GM18907 (cell line): ENCODE measurements around the gene CCND3.

Source experiments
- ATAC-seq: cut with Tn5 transposase; IDR thresholded peaks from one replicate; pipeline ENCODE4 v1.9.1; 2021; ENCODE audit warnings: mild to moderate bottlenecking, moderate library complexity; ENCODE audit not compliant: unreplicated experiment

Gene CCND3

DNA sequence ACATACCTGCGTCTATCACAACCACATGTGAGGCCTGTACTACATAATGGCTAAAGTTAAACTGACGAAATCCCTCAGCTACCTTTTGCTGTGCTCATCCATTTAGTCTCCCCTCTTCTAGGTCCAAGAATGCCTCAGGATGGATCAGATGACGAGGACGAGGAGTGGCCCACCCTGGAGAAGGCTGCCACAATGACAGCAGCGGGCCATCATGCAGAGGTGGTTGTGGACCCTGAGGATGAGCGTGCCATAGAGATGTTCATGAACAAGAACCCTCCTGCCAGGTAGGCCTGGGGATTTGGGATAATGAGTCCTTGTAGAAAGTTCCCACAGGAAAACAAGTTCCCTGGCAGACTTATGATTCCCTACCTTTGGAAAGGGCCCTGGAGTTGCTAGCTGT is 14.4 kb downstream of the CCND3 start:
- ATAC-seq: no peak

DNA sequence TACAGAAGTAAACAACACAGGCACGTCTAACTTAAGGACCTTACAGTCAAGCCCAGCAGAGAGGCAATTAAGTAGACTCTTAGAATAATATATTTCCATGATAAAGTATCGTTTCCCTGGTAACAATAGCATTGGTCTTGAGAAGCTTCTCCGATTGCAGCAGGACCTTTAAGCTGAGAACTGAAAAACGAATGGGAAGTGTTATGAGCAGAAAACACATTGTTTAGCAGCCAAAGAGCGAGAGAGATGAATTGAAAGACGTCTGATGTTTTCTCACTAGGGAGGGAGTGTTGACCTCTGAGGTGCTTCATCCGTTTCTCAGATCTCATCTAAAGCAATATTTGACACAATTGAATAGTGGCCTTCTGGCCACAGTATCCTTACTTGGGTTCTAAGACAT is 19.5 kb downstream of the CCND3 start:
- ATAC-seq: no peak

DNA sequence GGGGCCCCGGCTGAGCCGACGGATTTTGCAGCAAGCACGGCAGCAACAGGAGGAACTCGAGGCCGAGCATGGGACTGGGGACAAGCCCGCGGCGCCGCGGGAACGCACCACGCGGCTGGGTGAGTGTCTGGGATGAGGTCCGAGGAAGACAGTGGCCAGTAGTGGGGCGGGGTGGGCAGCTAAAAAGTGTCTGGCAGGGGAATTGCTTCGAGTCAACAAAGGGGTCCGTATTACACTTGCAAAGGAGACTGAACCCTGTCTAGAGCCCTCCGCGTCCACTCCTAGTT is 20.0 kb downstream of the CCND3 start:
- ATAC-seq: peak; percentile 12

DNA sequence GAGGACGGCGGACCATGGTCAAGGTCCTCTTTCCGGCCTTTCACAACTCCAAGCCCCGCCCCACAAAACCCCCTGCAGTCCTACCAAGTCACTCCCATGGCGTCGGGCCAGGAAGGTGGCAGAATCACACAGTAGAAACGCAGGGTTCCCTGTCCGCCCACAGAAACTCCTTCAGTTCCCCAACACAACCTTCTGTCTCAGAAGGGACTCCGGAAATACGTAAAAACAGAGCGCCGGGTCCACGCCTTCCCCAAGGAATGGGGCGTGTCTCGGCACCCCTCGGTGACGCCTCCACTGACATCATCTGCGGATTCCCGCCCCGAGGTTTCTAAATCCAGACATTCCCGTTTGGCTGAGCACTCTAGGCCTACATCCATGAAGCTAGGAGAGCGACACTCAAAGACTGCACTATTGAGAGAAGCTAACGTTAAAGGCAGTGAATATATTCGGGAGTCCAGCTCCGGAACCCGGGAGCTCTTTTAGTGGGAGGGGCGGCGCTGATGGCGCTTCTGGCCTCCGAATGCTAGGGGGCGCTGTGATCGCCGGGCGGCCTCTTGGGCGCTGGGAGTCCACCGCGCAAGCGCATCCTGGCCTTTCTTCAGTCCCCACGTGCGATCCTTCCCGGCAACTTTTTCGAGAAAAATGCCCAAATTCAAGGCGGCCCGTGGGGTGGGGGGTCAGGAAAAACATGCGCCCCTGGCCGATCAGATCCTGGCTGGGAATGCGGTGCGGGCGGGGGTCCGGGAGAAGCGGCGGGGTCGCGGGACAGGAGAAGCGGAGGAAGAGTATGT is 20.5 kb downstream of the CCND3 start, which contains the start of the genes BYSL and MED20:
Gene BYSL (plus strand): TSS at position 579 of the 791 bp plus-strand sequence. CDS start 64 bp downstream, at position 643.
Gene MED20 (minus strand): TSS at position 219 of the 791 bp plus-strand sequence. CDS start 121 bp downstream, at position 98.
- peak; percentile 89 for ATAC-seq

DNA sequence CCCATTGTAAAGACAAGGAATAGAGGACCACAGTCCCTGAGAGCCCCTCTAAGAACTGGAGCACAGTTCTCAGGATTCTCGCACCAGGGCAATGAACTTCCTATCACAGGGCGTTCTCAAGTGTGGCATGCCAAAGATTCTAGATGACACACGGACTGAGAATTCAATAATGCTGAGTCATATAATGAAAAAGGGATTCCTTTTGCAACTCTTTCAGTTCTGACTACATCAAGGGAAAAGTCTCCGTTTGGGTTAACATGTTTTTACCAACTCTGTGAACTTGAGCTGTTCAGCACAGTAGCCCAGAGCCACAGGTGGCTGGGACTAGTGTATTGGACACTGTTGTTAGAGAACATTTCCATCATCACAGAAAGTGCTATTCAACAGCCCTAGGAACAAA is 24.1 kb downstream of the CCND3 start:
- ATAC-seq: no peak

DNA sequence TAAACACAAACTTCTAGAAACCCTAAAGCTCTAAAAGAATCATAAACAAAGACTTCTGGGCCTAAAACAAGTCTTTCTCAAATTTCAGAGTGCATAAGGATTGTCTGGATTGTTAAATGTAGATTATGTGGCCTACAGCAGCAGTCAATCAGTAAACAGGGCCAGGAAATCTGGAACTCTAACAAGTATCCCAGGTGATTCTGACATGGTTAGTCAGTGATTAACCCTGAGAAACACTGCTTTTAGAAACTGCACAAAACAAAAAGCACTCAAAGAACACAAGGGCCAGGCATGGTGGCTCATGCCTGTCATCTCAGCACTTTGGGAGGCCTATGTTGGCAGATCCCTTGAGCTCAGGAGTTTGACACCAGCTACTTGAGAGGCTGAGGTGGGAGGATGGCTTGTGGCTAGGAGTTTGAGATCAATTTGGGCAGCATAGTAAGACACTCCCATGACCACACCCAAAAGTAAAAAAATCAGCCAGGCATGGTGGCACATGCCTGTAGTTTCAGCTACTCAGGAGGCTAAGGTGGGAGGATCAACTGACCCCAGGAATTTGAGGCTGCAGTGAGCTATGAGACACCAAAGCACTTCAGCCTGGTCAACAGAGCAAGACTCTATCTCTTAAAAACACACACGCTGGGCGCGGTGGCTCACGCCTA is 26.6 kb downstream of the CCND3 start:
- ATAC-seq: no peak

DNA sequence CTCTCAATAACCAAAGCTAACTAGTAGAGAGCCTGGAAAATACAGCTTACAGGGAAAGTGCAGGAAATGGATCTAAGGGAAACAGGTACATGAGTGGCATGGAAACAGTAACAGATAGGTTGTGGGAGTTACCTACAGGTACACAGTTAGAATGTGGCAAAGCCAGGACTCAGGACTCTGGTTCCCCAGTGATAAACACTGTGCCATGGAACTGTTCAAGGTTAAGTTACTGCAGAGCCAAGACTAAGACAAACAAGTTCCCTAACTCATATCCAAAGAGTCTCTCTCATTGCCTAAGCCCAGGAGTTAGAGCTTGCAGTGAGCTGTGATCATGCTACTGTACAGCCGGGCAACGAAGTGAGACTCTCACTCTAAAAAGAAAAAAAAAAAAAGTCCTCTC is 27.3 kb downstream of the CCND3 start:
- ATAC-seq: no peak

DNA sequence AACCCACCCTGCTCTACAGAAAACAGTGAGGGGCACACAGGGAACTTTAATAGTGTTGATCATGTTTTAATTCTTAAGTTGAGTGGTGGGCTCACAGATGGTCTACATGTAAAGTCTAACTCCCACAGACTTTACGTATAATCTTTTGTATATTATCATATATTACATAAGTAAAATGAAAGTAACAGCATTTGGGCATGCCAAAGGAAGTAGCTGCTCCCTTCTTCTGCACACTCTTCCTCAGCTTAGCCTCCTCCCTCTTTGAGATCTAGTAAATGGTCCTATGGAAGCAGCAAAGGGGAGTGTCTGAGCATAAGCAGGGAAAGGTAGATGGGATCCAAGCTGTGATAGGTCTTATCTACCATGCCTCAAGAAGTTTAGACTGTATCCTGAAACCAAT is 31.9 kb downstream of the CCND3 start:
- ATAC-seq: no peak

DNA sequence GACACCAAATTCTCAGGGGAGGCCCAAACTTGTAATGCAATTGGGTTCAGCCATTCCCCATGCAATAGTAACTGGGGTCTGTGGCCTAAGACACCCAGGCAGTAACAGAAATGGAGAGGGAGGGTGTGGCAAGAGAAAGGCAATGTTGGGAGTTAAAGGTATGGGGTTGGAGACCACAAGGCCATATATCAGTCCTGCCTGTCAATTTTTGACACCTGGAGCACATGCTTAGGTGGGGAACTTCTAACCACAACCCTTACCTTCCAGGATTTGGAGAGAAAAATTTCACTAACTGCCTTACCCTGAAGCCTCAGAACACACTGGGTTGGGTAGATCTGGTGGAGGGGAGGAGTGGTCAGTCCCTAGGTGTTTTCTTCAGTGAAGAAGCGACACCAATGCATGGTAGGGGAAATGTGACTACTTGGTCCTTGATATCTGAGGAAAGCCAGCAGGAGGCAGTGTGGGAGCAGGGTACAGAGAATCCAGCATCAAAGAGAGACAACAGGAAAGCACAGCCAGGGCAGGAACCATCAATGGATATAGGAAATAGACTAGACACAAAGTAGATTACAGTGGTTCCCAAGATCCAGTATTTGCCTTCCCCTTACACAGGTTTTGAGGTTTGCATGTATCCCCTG is 39.6 kb downstream of the CCND3 start:
- ATAC-seq: no peak

DNA sequence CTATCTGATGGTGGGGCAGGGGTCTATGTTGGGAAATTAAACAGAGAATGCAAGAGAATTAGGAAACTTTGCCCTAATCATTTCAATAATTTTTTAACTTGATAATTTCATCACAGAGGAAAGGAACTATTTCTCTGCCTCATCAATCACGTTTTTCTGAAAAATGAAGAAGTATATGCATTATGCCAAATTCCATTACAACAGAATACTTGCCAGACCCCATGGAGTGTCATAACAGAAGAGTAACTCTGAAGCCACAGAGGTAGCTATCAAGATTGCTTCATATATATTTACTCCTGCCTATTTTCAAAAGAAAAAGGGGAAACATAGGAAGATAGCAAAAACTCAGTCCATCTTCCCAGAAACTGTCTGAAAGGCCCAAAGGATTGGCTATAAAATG is 40.7 kb downstream of the CCND3 start:
- no peak for ATAC-seq

DNA sequence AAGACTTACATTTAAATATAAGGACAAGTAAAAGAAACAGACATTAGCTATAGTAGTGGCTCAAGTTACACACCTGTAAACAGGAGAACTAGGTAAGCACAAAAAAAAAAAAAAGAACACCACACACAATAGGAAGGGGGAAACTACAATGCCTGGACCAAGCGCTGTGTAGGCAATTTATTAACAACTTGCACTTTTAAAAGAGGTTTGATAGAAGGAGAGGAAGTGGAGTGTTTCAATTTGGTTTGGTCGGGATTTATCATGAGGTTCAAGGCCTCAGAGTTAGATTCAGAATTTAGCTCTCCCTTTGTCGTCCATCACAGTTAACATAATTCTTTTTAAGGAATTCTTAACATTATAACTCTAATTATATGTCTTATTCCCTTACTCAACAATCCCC is 45.3 kb downstream of the CCND3 start:
- ATAC-seq: no peak

DNA sequence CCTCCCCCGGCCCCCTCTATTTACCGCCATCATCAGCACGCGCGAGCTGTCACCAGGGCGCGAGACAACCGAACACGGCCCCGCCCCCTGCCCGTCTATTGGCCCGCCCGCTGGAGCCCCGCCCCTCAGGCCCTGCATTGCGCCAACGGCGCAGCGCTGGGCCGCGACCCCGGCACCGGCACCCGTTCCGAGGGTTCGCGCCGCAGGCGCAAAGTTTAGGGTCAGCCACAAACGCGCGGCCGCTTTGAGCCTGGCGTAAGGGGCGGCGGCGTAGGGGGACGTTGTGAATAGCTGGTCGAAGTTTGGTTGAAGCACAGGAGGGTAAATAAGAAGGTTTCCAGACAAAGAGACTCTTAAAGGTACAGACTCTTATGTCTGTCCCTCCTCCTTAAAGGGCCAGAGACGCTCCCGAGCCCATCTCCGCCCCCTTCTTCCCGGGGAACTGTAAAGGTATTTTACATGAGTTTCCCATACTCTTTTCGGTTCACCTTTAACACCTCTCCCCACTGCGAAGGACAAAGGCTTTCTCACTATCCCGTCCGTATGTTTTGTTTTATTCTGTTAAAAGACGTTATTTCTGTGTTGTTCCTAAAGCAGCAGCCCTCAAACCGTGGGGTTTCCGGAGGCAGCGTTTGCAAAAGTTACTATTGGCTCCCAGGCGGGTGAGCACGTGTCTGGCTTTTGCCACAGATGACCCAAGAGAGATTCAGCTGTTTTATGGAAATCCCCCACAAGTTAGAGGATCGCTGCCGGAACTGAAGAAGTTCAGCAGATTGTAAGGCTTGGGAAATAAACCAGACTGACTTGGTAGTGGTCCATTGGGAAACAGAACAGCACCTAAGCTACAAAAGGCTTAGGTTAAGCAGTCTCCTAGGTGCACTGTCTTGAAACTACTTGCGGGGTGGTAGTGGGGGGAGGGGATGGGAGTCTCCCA is 46.0 kb downstream of the CCND3 start, which contains the start of gene USP49:
Gene USP49 (minus strand): TSS at position 76 of the 934 bp plus-strand sequence. CDS start 88,392 bp downstream, outside the sequence.
- peak; percentile 83 for ATAC-seq

DNA sequence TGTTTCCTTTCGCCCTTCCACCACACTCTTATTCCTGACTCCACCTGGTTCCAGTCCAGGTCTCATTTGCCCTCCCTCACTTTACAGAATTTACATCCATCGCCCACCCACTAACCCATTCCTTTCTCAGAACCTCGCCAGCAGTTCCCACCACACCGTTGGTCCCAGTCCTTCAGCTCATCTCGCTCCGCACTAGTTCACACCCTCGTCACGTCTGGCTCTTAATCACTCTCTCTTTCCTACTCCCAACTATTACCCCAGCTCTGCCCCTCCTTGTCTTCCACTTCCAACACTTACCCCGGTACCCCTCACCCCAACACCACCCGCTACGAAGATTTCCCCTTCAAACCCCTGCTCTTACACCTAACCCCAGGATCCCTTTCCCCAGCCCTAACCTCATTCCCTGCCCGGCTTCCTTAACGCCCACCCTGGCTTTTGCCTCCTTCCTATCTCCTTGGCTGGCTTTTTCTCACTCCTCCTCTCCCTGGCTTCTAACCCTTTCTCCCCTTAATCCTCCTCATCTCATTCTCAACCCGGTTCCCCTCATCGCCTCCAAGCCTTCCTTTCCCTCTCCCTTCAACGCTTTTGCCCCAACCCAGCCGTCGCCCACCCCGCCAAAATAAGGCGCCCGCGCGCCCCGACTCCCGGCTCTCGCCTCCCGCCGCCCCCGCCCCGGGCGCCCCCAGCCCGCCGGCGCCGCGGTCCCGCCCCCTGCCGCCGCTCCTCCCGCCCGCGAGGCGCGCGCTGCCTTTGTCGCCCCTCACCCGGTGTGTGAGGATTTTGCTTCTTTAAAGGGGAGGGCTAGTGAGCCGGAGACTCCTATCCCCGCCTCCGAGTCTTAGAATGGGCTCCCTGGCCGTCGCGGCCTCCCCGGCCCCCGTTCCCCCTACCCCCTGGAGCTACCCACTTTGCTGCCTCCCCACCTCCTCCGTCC is 47.0 kb downstream of the CCND3 start:
- peak; percentile 25 for ATAC-seq

DNA sequence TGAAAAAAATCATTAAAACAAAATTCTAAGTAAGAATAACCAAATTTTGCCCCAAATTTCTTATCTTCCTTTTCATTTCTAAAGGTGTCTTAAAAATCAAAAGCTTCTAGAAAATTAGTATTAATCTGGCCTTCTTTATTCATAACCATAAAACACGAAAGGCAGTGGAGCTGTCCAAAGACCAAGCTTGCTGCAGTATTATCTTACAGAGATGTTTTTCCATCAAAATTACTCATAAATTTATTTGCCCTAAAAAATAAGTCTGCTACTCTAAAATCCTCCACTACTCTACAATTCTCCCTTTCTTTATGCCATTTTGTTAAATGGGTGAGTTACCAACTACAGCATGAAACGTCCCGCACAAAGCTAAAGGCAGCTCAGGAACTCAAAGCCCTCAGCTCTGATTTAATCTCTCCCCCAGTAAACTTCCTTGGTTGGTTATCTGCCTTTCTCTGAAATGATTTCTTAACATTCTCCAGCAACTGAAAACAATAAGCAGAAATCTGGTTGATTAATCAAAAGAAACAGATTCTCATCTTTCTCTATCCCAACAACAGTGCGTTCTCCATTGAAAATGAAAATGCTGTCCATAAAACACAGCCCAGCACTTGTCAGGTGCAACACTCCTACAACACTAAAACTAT is 48.6 kb downstream of the CCND3 start:
- ATAC-seq: no peak

DNA sequence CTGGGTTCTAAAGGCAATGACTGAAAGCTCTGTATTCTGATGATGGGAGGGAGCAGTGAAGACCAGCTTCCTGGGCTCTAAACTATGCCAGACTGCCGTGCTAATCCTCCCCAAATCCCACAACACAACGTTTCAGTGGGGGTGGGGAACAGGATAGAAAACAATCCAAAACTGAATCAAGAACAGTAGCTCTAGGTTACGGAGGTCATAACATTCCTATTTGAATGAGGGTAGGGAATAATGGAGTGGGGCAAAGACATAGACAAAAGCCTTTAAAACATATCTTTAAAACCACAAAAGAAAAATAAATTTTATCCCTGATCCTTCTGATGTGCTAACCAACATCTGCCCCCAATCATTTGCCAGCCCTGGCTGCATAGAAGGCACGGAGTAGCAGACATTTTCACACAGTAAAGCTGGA is 54.3 kb downstream of the CCND3 start:
- no peak for ATAC-seq

DNA sequence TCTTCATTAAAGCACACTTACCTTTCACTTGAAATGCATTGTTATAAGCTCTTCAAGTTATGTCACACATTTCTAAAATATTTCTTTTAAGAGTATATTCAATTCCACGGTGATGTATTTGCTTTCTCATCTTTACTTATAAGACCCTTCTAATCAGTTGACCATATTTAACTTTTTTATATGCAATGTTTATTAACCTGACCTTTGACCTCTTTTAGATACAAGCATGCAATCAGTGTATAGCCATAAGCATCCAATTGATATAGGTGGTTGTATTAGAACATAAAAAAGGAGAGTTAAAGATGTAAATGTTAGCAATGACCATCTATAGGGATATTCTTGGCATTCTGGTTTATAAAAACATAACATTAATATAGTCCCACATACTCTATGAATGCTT is 55.7 kb downstream of the CCND3 start:
- ATAC-seq: no peak

DNA sequence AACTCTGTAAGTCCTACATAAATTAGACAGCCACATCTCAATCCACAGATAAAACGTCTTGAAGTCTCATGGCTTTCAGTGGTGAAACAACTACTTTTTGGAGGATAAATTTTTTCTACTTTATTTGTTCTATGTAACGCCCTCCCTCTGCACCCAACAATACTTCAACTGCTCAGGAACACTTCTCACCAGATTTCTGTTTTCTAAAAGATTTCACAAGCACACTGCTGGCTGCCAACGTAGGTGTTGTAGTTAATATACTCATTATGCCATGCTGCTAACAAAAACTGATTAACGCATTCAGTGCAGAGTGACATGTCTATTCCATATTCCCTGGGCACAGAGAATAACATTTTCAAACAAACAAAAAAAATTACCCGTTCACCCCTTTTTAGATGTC is 56.7 kb downstream of the CCND3 start:
- no peak for ATAC-seq
